ENCODE data around the gene NGEF. TPM values are rescaled to one million over a fixed set of nuclear protein-coding genes. Genes with fewer than 3 reads are reported as not detected.
A peak's percentile ranks its signal among the peaks of the same experiment; 100 is the strongest.

The NGEF gene
- total RNA-seq, 1 experiment from 2014 or later, result 1.9 TPM

- H3K27me3 ChIP-seq (ENCODE audit: insufficient read depth, low read length), result peaks cover 35% of the 10 kb centered on the region
- no peak overlapping the region for H3K27ac Mint-ChIP-seq
Measured at GRCh38 chr2:232927032-232927792, 85.8 kb downstream of the NGEF start.

More at GRCh38 chr2:232927032-232927792, 85.8 kb downstream of the NGEF start:
- no peaks in the 10 kb centered on the region for H3K79me2 ChIP-seq (ENCODE audit: insufficient read depth, low read length)
- no peak overlapping the region for H2BK5ac ChIP-seq (ENCODE audit: insufficient read length, low read length)
- H3K23me2 ChIP-seq (ENCODE audit: insufficient read length, low read depth, low read length, poor library complexity, severe bottlenecking), result peaks cover 12% of the 10 kb centered on the region
- H3K36me3 Mint-ChIP-seq (ENCODE audit: insufficient read depth in 1 of 3, low read depth in 3 of 3), result no peaks in the 10 kb centered on the region
- peaks cover 91% of the 10 kb centered on the region for H3K27me3 Mint-ChIP-seq (ENCODE audit: low read depth)
- H3K56ac ChIP-seq (ENCODE audit: insufficient read length, low read depth, low read length), result no peak overlapping the region
- H2BK20ac ChIP-seq (ENCODE audit: low read depth, low read length, poor library complexity, severe bottlenecking), result no peak overlapping the region
- peaks cover 25 to 30% of the 10 kb centered on the region in 2 experiments for H3K4me1 Mint-ChIP-seq
- H4K8ac ChIP-seq (replicated peaks; ENCODE audit: insufficient read length, low read depth, low read length), result no peak overlapping the region
- H4K5ac ChIP-seq (ENCODE audit: insufficient read length, low read depth, low read length), result no peak overlapping the region
- H2BK12ac ChIP-seq (ENCODE audit: insufficient read length, low read depth, low read length), result no peak overlapping the region
- no peaks in the 10 kb centered on the region for H3K9me3 ChIP-seq (ENCODE audit: control insufficient read depth, low read depth, low read length)
- H4K91ac ChIP-seq (ENCODE audit: insufficient read length, low read depth, low read length), result no peak overlapping the region
- peak overlapping the region; percentile 56 to 80 for H3K4me3 Mint-ChIP-seq
- DNase-seq, result no peak
- H2BK15ac ChIP-seq (ENCODE audit: low read depth, low read length), result no peak overlapping the region
- no peak overlapping the region for H3K23ac ChIP-seq (ENCODE audit: insufficient read length, low read depth, low read length)
- H3K9me3 Mint-ChIP-seq, result peaks cover 0 to 5% of the 10 kb centered on the region in 2 experiments; a peak in 1 of 5 replicates
- no peak for TF ChIP-seq CTCF (conservative IDR thresholded peaks at IDR 0.05)
- H3K4ac ChIP-seq (ENCODE audit: low read depth, low read length), result no peak overlapping the region
- peak overlapping the region; percentile 15 for H3K4me2 ChIP-seq (ENCODE audit: insufficient read depth, insufficient read length, low read length)
- no CpG with 5 or more reads among the region's 76 CpGs for WGBS (ENCODE audit: extremely low coverage, insufficient read length, low lambda C conversion rate)
- H3K4me1 ChIP-seq (ENCODE audit: insufficient read depth, low read length), result no peaks in the 10 kb centered on the region
- H2AK5ac ChIP-seq (ENCODE audit: insufficient read length, low read length), result no peak overlapping the region
- no peak overlapping the region for H3K18ac ChIP-seq (ENCODE audit: insufficient read length, low read depth, low read length)
- no peak overlapping the region for H3T11ph ChIP-seq (ENCODE audit: low read length)
- H3K27ac ChIP-seq (ENCODE audit: insufficient read length, low read depth, low read length), result no peak overlapping the region
- H3K14ac ChIP-seq (ENCODE audit: insufficient read depth, low read length), result no peak overlapping the region
- no peak overlapping the region for H3K9ac ChIP-seq (ENCODE audit: extremely low read depth, insufficient read length, low read length)
- H2AFZ ChIP-seq (ENCODE audit: low read length), result no peak overlapping the region
- no peaks in the 10 kb centered on the region for H4K20me1 ChIP-seq (ENCODE audit: control insufficient read depth, insufficient read depth, insufficient read length)
- H3K79me1 ChIP-seq (ENCODE audit: insufficient read depth, low read depth, low read length, poor library complexity, severe bottlenecking), result no peaks in the 10 kb centered on the region
- no peak overlapping the region for H2BK120ac ChIP-seq (ENCODE audit: low read depth, low read length, poor library complexity, severe bottlenecking)

All from H9 (cell line).